WI38 (cell line): ENCODE measurements around the gene CIC.
A peak's percentile ranks its signal among the peaks of the same experiment; 100 is the strongest.

Experiments used
- H3K4me3 ChIP-seq: 2 replicates; pipeline ENCODE4 v1.5.1; 2011; ENCODE audit warnings: low read depth, mild to moderate bottlenecking, control low read depth, low read length
- TF ChIP-seq, protein P1 (sequence below): IDR thresholded peaks from 2 replicates; pipeline ENCODE4 v1.5.1; 2012; ENCODE audit warnings: low read depth, mild to moderate bottlenecking, control low read depth, low read length

The CIC gene

DNA sequence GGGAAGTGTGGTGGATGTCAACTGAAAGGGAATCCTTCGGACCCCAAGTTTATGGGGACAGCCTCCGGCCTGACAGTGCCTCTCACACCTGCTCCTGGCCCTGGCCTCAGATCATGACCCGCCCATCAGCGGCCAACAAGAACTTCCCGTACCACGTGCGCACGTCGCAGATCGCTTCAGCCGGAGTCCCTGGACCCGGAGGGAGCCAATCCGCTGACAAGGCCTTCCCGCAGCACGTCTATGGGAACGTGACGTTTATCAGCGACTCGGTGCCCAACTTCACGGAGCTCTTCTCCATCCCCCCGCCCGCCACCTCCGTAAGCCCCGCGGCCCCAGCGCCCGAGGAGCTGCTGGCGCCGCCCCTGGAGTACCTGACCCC is 54.4 kb downstream of the CIC start:
- TF ChIP-seq, protein P1, sequence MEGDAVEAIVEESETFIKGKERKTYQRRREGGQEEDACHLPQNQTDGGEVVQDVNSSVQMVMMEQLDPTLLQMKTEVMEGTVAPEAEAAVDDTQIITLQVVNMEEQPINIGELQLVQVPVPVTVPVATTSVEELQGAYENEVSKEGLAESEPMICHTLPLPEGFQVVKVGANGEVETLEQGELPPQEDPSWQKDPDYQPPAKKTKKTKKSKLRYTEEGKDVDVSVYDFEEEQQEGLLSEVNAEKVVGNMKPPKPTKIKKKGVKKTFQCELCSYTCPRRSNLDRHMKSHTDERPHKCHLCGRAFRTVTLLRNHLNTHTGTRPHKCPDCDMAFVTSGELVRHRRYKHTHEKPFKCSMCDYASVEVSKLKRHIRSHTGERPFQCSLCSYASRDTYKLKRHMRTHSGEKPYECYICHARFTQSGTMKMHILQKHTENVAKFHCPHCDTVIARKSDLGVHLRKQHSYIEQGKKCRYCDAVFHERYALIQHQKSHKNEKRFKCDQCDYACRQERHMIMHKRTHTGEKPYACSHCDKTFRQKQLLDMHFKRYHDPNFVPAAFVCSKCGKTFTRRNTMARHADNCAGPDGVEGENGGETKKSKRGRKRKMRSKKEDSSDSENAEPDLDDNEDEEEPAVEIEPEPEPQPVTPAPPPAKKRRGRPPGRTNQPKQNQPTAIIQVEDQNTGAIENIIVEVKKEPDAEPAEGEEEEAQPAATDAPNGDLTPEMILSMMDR = no peak
- no peak overlapping the region for H3K4me3 ChIP-seq

DNA sequence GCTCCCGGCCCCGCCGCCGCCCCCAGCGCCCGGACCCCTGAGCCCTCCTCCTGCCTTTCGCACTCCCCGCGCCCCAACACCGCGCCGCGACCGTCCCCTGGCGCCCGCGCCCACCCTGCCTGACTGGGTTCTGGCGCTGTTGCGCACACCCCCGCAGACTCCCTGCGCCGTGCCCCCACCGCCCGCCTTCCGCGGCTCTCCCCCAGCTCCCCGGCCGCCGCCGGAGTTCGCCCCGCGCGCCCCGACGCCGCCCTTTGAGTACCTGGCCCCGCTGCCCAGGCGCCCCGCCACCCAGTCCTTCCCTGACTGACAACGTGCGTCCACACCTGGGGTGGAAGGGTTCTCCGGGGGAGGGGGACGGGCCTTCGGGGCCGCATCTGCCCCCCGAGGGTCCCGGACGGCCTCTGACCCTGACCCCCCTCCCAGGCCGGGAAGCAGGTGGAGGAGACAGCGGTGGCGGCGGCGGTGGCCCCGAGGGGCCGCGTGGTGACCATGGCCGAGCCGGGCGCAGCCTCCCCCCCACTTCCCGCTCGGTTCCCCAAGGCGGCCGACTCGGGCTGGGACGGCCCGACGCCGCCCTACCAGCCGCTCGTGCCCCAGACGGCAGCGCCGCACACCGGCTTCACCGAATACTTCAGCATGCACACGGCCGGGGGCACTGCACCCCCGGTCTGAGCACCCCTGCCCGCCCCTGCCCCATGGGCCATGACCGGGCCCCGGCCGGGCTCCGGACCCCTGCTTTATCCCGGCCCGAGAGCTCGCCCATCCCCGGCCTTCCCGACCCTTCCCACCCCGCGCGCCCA is 55.0 kb downstream of the CIC start:
- H3K4me3 ChIP-seq = no peak overlapping the region
- TF ChIP-seq, protein P1 = no peak

- TF ChIP-seq, protein P1 = peak; percentile 84
- H3K4me3 ChIP-seq = no peak overlapping the region
These were observed 55.7 kb downstream of the CIC start for GRCh38 chr19:42324655-42325307.

DNA sequence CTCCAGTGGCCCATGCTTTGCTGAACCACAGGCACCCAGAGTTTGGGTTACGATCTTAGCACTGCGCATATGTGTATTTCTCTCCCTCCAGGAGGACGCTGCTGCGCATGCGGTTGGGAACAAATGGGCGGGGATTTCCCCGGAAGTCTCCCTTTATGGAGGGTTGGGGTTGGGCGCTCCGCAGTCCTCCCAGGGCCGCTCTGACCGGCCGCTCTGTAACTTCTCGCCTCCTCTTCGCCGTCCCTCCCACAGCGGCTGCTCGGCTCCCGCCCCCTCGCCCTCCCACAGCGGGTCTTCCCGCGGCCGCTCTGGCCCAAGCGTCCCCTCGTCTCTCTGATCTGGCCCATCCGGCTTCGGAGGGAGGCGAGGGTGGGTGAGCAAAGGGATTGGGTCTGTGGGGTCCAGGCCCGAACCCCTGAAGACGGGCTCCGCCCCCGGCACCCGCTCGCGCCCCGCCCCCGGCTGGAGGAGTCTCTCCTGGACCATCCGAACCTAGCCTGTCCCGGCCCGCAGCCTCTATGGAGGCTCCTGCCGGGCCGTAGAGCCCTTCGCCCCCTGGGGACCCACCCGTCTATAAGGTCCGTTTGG is 56.4 kb downstream of the CIC start, which contains the start of gene MEGF8:
MEGF8 (plus strand) TSS at position 328 of the 588 bp plus-strand sequence. CDS start 609 bp downstream, outside the sequence.
- TF ChIP-seq, protein P1 = no peak
- H3K4me3 ChIP-seq = peak within 1 kb of the TSS; percentile 92

- TF ChIP-seq, protein P1 = no peak
- H3K4me3 ChIP-seq = peak overlapping the region; percentile 92
These were observed 57.1 kb downstream of the CIC start for GRCh38 chr19:42325896-42326771.

GRCh38 chr19:42326969-42327368 is 57.9 kb downstream of the CIC start:
- TF ChIP-seq, protein P1 = no peak
- H3K4me3 ChIP-seq = peak overlapping the region; percentile 92; the same call in 1 of the 2 replicates
